IPS DF 6.9 (cell line): ENCODE data around the gene MPRIP.

ENCODE experiments used
- DNase-seq: peaks from one replicate; pipeline ENCODE4 v3.0.0-alpha.2; 2013; ENCODE audit warnings: low read depth, low spot score
- H3K27ac ChIP-seq: one replicate; pipeline ENCODE4 v1.5.1; 2013; ENCODE audit warnings: low read length, control low read depth
- H3K27me3 ChIP-seq: 2 replicates; pipeline ENCODE4 v1.6.1; 2013; ENCODE audit warnings: mild to moderate bottlenecking, low read length; ENCODE audit not compliant: control insufficient read depth, insufficient read depth
- H3K36me3 ChIP-seq: 2 replicates; pipeline ENCODE4 v1.6.1; 2013; ENCODE audit warnings: low read length; ENCODE audit not compliant: control insufficient read depth, insufficient read depth
- H3K4me1 ChIP-seq: 2 replicates; pipeline ENCODE4 v1.6.1; 2013; ENCODE audit warnings: low read length; ENCODE audit not compliant: control insufficient read depth, insufficient read depth
- H3K4me3 ChIP-seq: 2 replicates; pipeline ENCODE4 v1.5.1; 2013; ENCODE audit warnings: mild to moderate bottlenecking, low read length
- H3K9me3 ChIP-seq: 2 replicates; pipeline ENCODE4 v1.6.1; 2013; ENCODE audit warnings: low read length, inconsistent platforms; ENCODE audit not compliant: control insufficient read depth, insufficient read depth
- WGBS: extraction: QIAGEN DNeasy Blood & Tissue Kit; methylation state at CpG from one replicate; pipeline ENCODE4 v1.1.7; 2013; ENCODE audit warnings: mixed read lengths, missing lambda C conversion rate; ENCODE audit not compliant: insufficient read length, insufficient coverage; 5-methylcytosine and 5-hydroxymethylcytosine counted together

Gene MPRIP

GRCh38 chr17:17139972-17140589 is 97.8 kb downstream of the MPRIP start:
- Histone ChIP-seq H3K36me3 (peaks cover 25% of the 10 kb centered on the region), H3K9me3 (no peaks in the 10 kb centered on the region), H3K27me3 (no peaks in the 10 kb centered on the region), H3K27ac (no peak overlapping the region), H3K4me3 (no peak overlapping the region), H3K4me1 (no peaks in the 10 kb centered on the region; the same call in 1 of the 2 replicates)
- no CpG with 5 or more reads among the region's 7 CpGs for WGBS
- no peak for DNase-seq

- no peak for DNase-seq
- Histone ChIP-seq H3K36me3 (peaks cover 25% of the 10 kb centered on the region), H3K4me3 (no peak overlapping the region), H3K27me3 (no peaks in the 10 kb centered on the region), H3K27ac (no peak overlapping the region), H3K4me1 (no peaks in the 10 kb centered on the region; the same call in 1 of the 2 replicates), H3K9me3 (no peaks in the 10 kb centered on the region)
- WGBS = no CpG with 5 or more reads among the region's 5 CpGs
Measured at GRCh38 chr17:17140590-17140980, 98.3 kb downstream of the MPRIP start.

GRCh38 chr17:17141279-17141678 is 99.0 kb downstream of the MPRIP start:
- Histone ChIP-seq H3K4me3 (no peak overlapping the region), H3K36me3 (peaks cover 26% of the 10 kb centered on the region), H3K9me3 (no peaks in the 10 kb centered on the region), H3K4me1 (no peaks in the 10 kb centered on the region; the same call in 1 of the 2 replicates), H3K27ac (no peak overlapping the region), H3K27me3 (no peaks in the 10 kb centered on the region)
- WGBS = no CpG with 5 or more reads among the region's 12 CpGs
- no peak for DNase-seq

- Histone ChIP-seq H3K27me3 (no peaks in the 10 kb centered on the region), H3K36me3 (peaks cover 25% of the 10 kb centered on the region), H3K27ac (no peak overlapping the region), H3K4me1 (no peaks in the 10 kb centered on the region; the same call in 1 of the 2 replicates), H3K9me3 (no peaks in the 10 kb centered on the region), H3K4me3 (no peak overlapping the region)
- WGBS = no CpG with 5 or more reads among the region's 23 CpGs
- DNase-seq = peak; percentile 50
Measured at GRCh38 chr17:17141860-17142552, 99.7 kb downstream of the MPRIP start.

GRCh38 chr17:17142556-17142955 is 100.3 kb downstream of the MPRIP start:
- no CpG with 5 or more reads among the region's 11 CpGs for whole genome bisulfite sequencing
- no peaks in the 10 kb centered on the region for H3K27me3 ChIP-seq
- no peak overlapping the region for H3K27ac ChIP-seq
- no peak overlapping the region for H3K4me3 ChIP-seq
- DNase-seq = no peak
- no peaks in the 10 kb centered on the region; the same call in 1 of the 2 replicates for H3K4me1 ChIP-seq
- no peaks in the 10 kb centered on the region for H3K9me3 ChIP-seq
- H3K36me3 ChIP-seq = peaks cover 25% of the 10 kb centered on the region

GRCh38 chr17:17143501-17143900 is 101.2 kb downstream of the MPRIP start:
- WGBS = no CpG with 5 or more reads among the region's 19 CpGs
- H3K36me3 ChIP-seq = peaks cover 20% of the 10 kb centered on the region
- peak overlapping the region; percentile 4; the same call in 1 of the 2 replicates for H3K4me3 ChIP-seq
- H3K27me3 ChIP-seq = no peaks in the 10 kb centered on the region
- H3K9me3 ChIP-seq = no peaks in the 10 kb centered on the region
- no peak for DNase-seq
- no peak overlapping the region for H3K27ac ChIP-seq
- H3K4me1 ChIP-seq = no peaks in the 10 kb centered on the region; the same call in 1 of the 2 replicates

GRCh38 chr17:17144061-17144460 is 101.8 kb downstream of the MPRIP start:
- Histone ChIP-seq H3K9me3 (no peaks in the 10 kb centered on the region), H3K4me1 (no peaks in the 10 kb centered on the region; the same call in 1 of the 2 replicates), H3K4me3 (no peak overlapping the region), H3K27ac (no peak overlapping the region), H3K27me3 (no peaks in the 10 kb centered on the region), H3K36me3 (peaks cover 15% of the 10 kb centered on the region)
- DNase-seq = no peak
- WGBS = no CpG with 5 or more reads among the region's 4 CpGs

GRCh38 chr17:17144916-17145665 is 102.8 kb downstream of the MPRIP start:
- H3K4me3 ChIP-seq = no peak overlapping the region
- H3K9me3 ChIP-seq = no peaks in the 10 kb centered on the region
- peaks cover 14% of the 10 kb centered on the region for H3K36me3 ChIP-seq
- no peaks in the 10 kb centered on the region for H3K27me3 ChIP-seq
- no peak overlapping the region for H3K27ac ChIP-seq
- no peaks in the 10 kb centered on the region for H3K4me1 ChIP-seq
- no CpG with 5 or more reads among the region's 13 CpGs for WGBS
- DNase-seq = no peak

- H3K4me1 ChIP-seq = no peaks in the 10 kb centered on the region
- H3K27ac ChIP-seq = no peak overlapping the region
- no peak overlapping the region for H3K4me3 ChIP-seq
- DNase-seq = peak; percentile 29
- H3K36me3 ChIP-seq = peaks cover 14% of the 10 kb centered on the region
- no peaks in the 10 kb centered on the region for H3K27me3 ChIP-seq
- no peaks in the 10 kb centered on the region for H3K9me3 ChIP-seq
- WGBS = no CpG with 5 or more reads among the region's 14 CpGs
Measured at GRCh38 chr17:17146786-17147406, 104.6 kb downstream of the MPRIP start.

- H3K36me3 ChIP-seq = peaks cover 11% of the 10 kb centered on the region
Measured at GRCh38 chr17:17147821-17148220, 105.6 kb downstream of the MPRIP start.

More at GRCh38 chr17:17147821-17148220, 105.6 kb downstream of the MPRIP start:
- no peak for DNase-seq
- H3K27me3 ChIP-seq = no peaks in the 10 kb centered on the region
- no peak overlapping the region for H3K27ac ChIP-seq
- no peaks in the 10 kb centered on the region for H3K9me3 ChIP-seq
- WGBS = no CpG with 5 or more reads among the region's 5 CpGs
- H3K4me1 ChIP-seq = no peaks in the 10 kb centered on the region
- no peak overlapping the region for H3K4me3 ChIP-seq
